ENCODE results near the gene CPEB4. TPM values are rescaled to one million over a fixed set of nuclear protein-coding genes. Genes with fewer than 3 reads are reported as not detected.
A peak's percentile ranks its signal among the peaks of the same experiment; 100 is the strongest.

Gene CPEB4
- polyA plus RNA-seq, 6 donors from 2014 or later: 4.8 to 8.8 (median 6.0) TPM; not detected in 1

GRCh38 chr5:173928871-173929574 is 40.9 kb downstream of the CPEB4 start:
- ATAC-seq (ENCODE audit: low read depth in 2 of 2): no peak
- Mint-ChIP-seq H3K4me1 (peaks cover 5 to 12% (median 6%) of the 10 kb centered on the region in 3 donors), H3K9me3 (no peaks in the 10 kb centered on the region), H3K27ac (no peak overlapping the region), H3K4me3 (no peak overlapping the region), H3K36me3 (peaks cover 0 to 11% of the 10 kb centered on the region in 2 donors), H3K27me3 (no peaks in the 10 kb centered on the region)
- DNase-seq: no peak

GRCh38 chr5:173932695-173933139 is 44.6 kb downstream of the CPEB4 start:
- DNase-seq (no peak), ATAC-seq (ENCODE audit: low read depth in 2 of 2) (no peak)
- Mint-ChIP-seq H3K4me1 (no peaks in the 10 kb centered on the region), H3K4me3 (no peak overlapping the region), H3K9me3 (no peaks in the 10 kb centered on the region), H3K27me3 (no peaks in the 10 kb centered on the region), H3K27ac (no peak overlapping the region), H3K36me3 (peaks cover 0 to 11% of the 10 kb centered on the region in 2 donors)

GRCh38 chr5:173933901-173934300 is 45.8 kb downstream of the CPEB4 start:
- H3K4me1 Mint-ChIP-seq: no peaks in the 10 kb centered on the region
- H3K27ac Mint-ChIP-seq: peak overlapping the region in 1 of 6 donors; percentile 56
- peaks cover 0 to 11% of the 10 kb centered on the region in 2 donors for H3K36me3 Mint-ChIP-seq
- no peak overlapping the region for H3K4me3 Mint-ChIP-seq
- no peak for DNase-seq
- H3K9me3 Mint-ChIP-seq: no peaks in the 10 kb centered on the region
- ATAC-seq (ENCODE audit: low read depth in 2 of 2): no peak
- no peaks in the 10 kb centered on the region for H3K27me3 Mint-ChIP-seq

GRCh38 chr5:173935396-173935795 is 47.2 kb downstream of the CPEB4 start:
- H3K4me3 Mint-ChIP-seq: no peak overlapping the region
- no peak for ATAC-seq (ENCODE audit: low read depth in 2 of 2)
- peaks cover 0 to 11% of the 10 kb centered on the region in 2 donors for H3K36me3 Mint-ChIP-seq
- no peak for DNase-seq
- no peaks in the 10 kb centered on the region for H3K27me3 Mint-ChIP-seq
- H3K27ac Mint-ChIP-seq: no peak overlapping the region
- no peaks in the 10 kb centered on the region for H3K4me1 Mint-ChIP-seq
- no peaks in the 10 kb centered on the region for H3K9me3 Mint-ChIP-seq

- H3K27ac Mint-ChIP-seq: no peak overlapping the region
- no peaks in the 10 kb centered on the region for H3K4me1 Mint-ChIP-seq
- DNase-seq (no peak), ATAC-seq (ENCODE audit: low read depth in 2 of 2) (no peak)
- H3K36me3 Mint-ChIP-seq: peaks cover 0 to 4% of the 10 kb centered on the region in 2 donors
- no peaks in the 10 kb centered on the region for H3K9me3 Mint-ChIP-seq
- no peak overlapping the region for H3K4me3 Mint-ChIP-seq
- H3K27me3 Mint-ChIP-seq: no peaks in the 10 kb centered on the region
These were observed 52.1 kb downstream of the CPEB4 start for GRCh38 chr5:173940269-173940668.

GRCh38 chr5:173941102-173941501 is 53.0 kb downstream of the CPEB4 start:
- H3K27ac Mint-ChIP-seq: no peak overlapping the region
- no peaks in the 10 kb centered on the region for H3K4me1 Mint-ChIP-seq
- no peaks in the 10 kb centered on the region for H3K9me3 Mint-ChIP-seq
- ATAC-seq (ENCODE audit: low read depth in 2 of 2) (no peak), DNase-seq (no peak)
- H3K4me3 Mint-ChIP-seq: no peak overlapping the region
- peaks cover 0 to 9% of the 10 kb centered on the region in 2 donors for H3K36me3 Mint-ChIP-seq
- H3K27me3 Mint-ChIP-seq: no peaks in the 10 kb centered on the region

- no peak for ATAC-seq (ENCODE audit: low read depth in 2 of 2)
- peak overlapping the region in 2 of 6 donors; percentile 56 to 78 for H3K27ac Mint-ChIP-seq
These were observed 53.7 kb downstream of the CPEB4 start for GRCh38 chr5:173941758-173942401.

GRCh38 chr5:173944511-173944910 is 56.4 kb downstream of the CPEB4 start:
- H3K4me3 Mint-ChIP-seq: no peak overlapping the region
- H3K9me3 Mint-ChIP-seq: no peaks in the 10 kb centered on the region
- no peak for DNase-seq
- H3K36me3 Mint-ChIP-seq: peaks cover 15 to 32% of the 10 kb centered on the region in 2 donors
- no peaks in the 10 kb centered on the region for H3K27me3 Mint-ChIP-seq
- no peak overlapping the region for H3K27ac Mint-ChIP-seq
- no peak for ATAC-seq (ENCODE audit: low read depth in 2 of 2)
- no peaks in the 10 kb centered on the region for H3K4me1 Mint-ChIP-seq

More at GRCh38 chr5:173941758-173942401, 53.7 kb downstream of the CPEB4 start:
- Mint-ChIP-seq H3K27me3 (no peaks in the 10 kb centered on the region), H3K4me1 (no peaks in the 10 kb centered on the region), H3K9me3 (no peaks in the 10 kb centered on the region), H3K36me3 (peaks cover 0 to 9% of the 10 kb centered on the region in 2 donors), H3K4me3 (no peak overlapping the region)
- no peak for DNase-seq

- Mint-ChIP-seq H3K36me3 (peaks cover 21 to 37% of the 10 kb centered on the region in 2 donors), H3K4me3 (no peak overlapping the region)
These were observed 57.0 kb downstream of the CPEB4 start for GRCh38 chr5:173945160-173945559.

GRCh38 chr5:173946323-173946722 is 58.2 kb downstream of the CPEB4 start:
- H3K4me3 Mint-ChIP-seq: no peak overlapping the region
- DNase-seq: no peak
- peaks cover 21 to 37% of the 10 kb centered on the region in 2 donors for H3K36me3 Mint-ChIP-seq
- H3K4me1 Mint-ChIP-seq: no peaks in the 10 kb centered on the region
- no peak for ATAC-seq (ENCODE audit: low read depth in 2 of 2)
- H3K27ac Mint-ChIP-seq: no peak overlapping the region
- no peaks in the 10 kb centered on the region for H3K27me3 Mint-ChIP-seq
- H3K9me3 Mint-ChIP-seq: no peaks in the 10 kb centered on the region

More at GRCh38 chr5:173945160-173945559, 57.0 kb downstream of the CPEB4 start:
- H3K27me3 Mint-ChIP-seq: no peaks in the 10 kb centered on the region
- H3K27ac Mint-ChIP-seq: peak overlapping the region in 2 of 6 donors; percentile 54 to 82
- H3K4me1 Mint-ChIP-seq: no peaks in the 10 kb centered on the region
- DNase-seq (no peak), ATAC-seq (ENCODE audit: low read depth in 2 of 2) (no peak)
- H3K9me3 Mint-ChIP-seq: no peaks in the 10 kb centered on the region

GRCh38 chr5:173950829-173951228 is 62.7 kb downstream of the CPEB4 start:
- DNase-seq (no peak), ATAC-seq (ENCODE audit: low read depth in 2 of 2) (no peak)
- Mint-ChIP-seq H3K4me3 (no peak overlapping the region), H3K4me1 (no peaks in the 10 kb centered on the region), H3K27me3 (no peaks in the 10 kb centered on the region), H3K9me3 (no peaks in the 10 kb centered on the region), H3K36me3 (peaks cover 42 to 44% of the 10 kb centered on the region in 2 donors), H3K27ac (no peak overlapping the region)

- Mint-ChIP-seq H3K4me3 (no peak overlapping the region), H3K27me3 (no peaks in the 10 kb centered on the region), H3K27ac (peak overlapping the region in 1 of 6 donors; percentile 51), H3K4me1 (no peaks in the 10 kb centered on the region), H3K9me3 (no peaks in the 10 kb centered on the region), H3K36me3 (peaks cover 29 to 37% of the 10 kb centered on the region in 2 donors)
- ATAC-seq (ENCODE audit: low read depth in 2 of 2) (no peak), DNase-seq (no peak)
These were observed 65.5 kb downstream of the CPEB4 start for GRCh38 chr5:173953528-173954090.

GRCh38 chr5:173954671-173955521 is 66.7 kb downstream of the CPEB4 start:
- ATAC-seq (ENCODE audit: low read depth in 2 of 2) (no peak), DNase-seq (no peak)
- no peak overlapping the region for H3K4me3 Mint-ChIP-seq
- H3K36me3 Mint-ChIP-seq: peaks cover 18 to 25% of the 10 kb centered on the region in 2 donors
- H3K9me3 Mint-ChIP-seq: no peaks in the 10 kb centered on the region
- no peaks in the 10 kb centered on the region for H3K4me1 Mint-ChIP-seq
- no peaks in the 10 kb centered on the region for H3K27me3 Mint-ChIP-seq
- H3K27ac Mint-ChIP-seq: peak overlapping the region in 2 of 6 donors; percentile 44 to 53
